Muscle layer of colon (tissue), 2 donors: ENCODE data around the gene CHDH.

ENCODE experiments used
- H3K27ac ChIP-seq: one replicate; pipeline ENCODE4 v1.7.0; 2013; ENCODE audit warnings: low read depth, mild to moderate bottlenecking, low read length, moderate library complexity
- H3K27me3 ChIP-seq, 2 donors: one replicate each; pipeline ENCODE4 v1.7.0; 2013; ENCODE audit warnings: low read length in 2 of 2, mild to moderate bottlenecking in 2 of 2; ENCODE audit not compliant: insufficient read depth in 2 of 2, control insufficient read depth in 1 of 2
- H3K36me3 ChIP-seq: one replicate; pipeline ENCODE4 v1.7.0; 2013; ENCODE audit warnings: mild to moderate bottlenecking, low read length; ENCODE audit not compliant: insufficient read depth
- H3K4me1 ChIP-seq: one replicate; pipeline ENCODE4 v1.7.0; 2013; ENCODE audit warnings: mild to moderate bottlenecking, low read length; ENCODE audit not compliant: insufficient read depth
- H3K4me3 ChIP-seq, 2 donors: one replicate each; pipeline ENCODE4 v1.7.0; 2013; ENCODE audit warnings: low read length in 2 of 2, low read depth in 1 of 2, mild to moderate bottlenecking in 1 of 2, moderate library complexity in 1 of 2
- H3K9ac ChIP-seq: one replicate; pipeline ENCODE4 v1.7.0; 2013; ENCODE audit warnings: low read length
- H3K9me3 ChIP-seq: one replicate; pipeline ENCODE4 v1.7.0; 2013; ENCODE audit warnings: mild to moderate bottlenecking, low read length
- donor health status: abdominal sarcoma.
- donor health status: Adenocarcinoma of cecum.

Gene CHDH

DNA sequence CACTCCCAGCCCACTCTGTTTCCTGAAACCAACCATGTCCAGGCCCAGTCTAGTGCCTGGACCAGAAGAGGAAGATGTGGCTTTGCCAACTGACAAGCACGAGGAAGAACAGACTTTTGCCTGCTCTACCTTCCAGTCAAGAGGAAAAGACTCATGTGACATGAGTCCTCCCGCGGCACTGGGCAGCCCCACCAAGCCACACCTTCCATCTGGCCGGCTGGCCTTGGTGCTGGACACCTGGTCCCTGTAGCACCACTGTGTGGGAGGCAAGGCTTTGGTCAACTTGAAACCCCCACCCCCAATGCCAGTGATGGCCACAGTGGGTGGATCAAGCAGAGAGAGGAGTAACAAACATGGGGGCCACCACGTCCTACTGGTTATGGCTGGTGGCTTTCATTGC, 12.5 kb downstream of the CHDH start:
- Histone ChIP-seq H3K4me1 (no peaks in the 10 kb centered on the region), H3K4me3 (no peak overlapping the region), H3K36me3 (no peaks in the 10 kb centered on the region), H3K27ac (no peak overlapping the region), H3K27me3 (no peaks in the 10 kb centered on the region), H3K9ac (no peak overlapping the region), H3K9me3 (no peaks in the 10 kb centered on the region)

DNA sequence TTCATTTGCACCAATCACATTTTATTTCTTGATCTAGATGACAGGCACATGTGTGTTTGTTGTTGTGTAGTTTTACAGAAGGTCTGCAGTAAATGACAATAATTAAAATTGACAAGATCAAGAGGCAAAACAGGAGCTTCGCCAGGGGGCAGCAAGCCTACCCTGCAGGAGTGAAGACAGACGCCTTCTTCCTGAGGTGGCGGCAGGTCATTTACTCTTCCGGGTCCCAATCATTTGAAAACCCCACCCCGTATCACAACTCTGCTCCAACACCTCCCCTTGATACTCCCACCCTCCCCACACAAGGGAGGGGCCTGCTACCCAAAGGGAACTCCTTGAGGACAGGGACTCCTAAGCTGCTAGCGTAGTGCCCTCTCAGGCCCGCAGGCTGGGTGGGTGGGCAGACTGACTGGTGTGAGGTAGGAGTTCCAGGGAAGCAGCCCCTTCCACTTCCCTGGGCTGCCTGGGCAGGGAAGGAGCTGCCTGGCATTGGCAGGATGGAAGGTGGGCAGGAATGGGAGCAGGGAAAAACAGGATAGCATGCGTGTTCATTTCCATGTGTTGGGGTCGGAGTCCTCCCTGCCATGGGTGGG, 13.1 kb downstream of the CHDH start:
- Histone ChIP-seq H3K4me1 (no peaks in the 10 kb centered on the region), H3K27ac (no peak overlapping the region), H3K36me3 (no peaks in the 10 kb centered on the region), H3K27me3 (no peaks in the 10 kb centered on the region), H3K9me3 (no peaks in the 10 kb centered on the region), H3K4me3 (no peak overlapping the region), H3K9ac (no peak overlapping the region)

DNA sequence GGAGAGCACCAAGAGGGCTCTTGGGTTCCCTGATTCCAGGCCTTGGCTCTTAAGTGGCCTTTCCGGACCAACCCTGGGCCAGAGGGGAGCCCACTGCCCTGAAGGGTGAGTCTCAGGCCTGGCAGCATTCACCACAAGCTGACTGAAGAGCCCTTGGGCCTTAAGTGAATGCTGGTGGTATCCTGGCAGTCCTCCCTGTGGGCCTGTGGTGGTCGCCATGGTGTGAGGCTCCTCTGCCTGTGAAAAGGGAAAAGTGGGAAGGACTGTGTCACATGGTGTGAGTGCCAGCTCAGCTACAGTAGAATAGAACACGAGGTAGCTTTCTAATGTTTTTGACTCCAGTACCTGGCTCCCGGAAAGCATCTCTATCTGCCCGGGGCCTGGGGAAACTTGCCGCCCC, 15.3 kb downstream of the CHDH start:
- Histone ChIP-seq H3K27me3 (no peaks in the 10 kb centered on the region), H3K9me3 (no peaks in the 10 kb centered on the region), H3K36me3 (no peaks in the 10 kb centered on the region), H3K4me1 (no peaks in the 10 kb centered on the region), H3K27ac (no peak overlapping the region), H3K9ac (no peak overlapping the region), H3K4me3 (no peak overlapping the region)

DNA sequence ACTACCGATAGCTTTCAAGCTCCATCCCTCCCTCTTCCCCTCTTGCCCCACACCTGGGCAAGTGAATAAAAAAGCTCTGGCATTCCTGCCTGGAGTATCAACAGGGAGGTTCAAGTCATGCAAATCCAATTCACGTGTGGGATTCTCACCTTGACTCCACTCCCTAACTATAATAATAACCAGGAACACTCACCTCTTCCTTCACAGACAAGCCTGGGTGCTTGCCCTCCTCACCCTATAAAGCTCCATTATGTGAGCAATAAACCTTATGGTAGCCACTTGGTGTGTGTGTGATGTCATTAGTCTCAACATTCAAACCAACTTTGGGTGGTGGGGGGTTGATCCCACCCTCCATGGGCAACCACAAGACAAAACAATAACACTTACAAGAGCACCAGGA, 16.6 kb downstream of the CHDH start:
- H3K36me3 ChIP-seq = no peaks in the 10 kb centered on the region
- no peaks in the 10 kb centered on the region for H3K27me3 ChIP-seq
- H3K9ac ChIP-seq = no peak overlapping the region
- H3K4me3 ChIP-seq = no peak overlapping the region
- no peak overlapping the region for H3K27ac ChIP-seq
- no peaks in the 10 kb centered on the region for H3K4me1 ChIP-seq
- no peaks in the 10 kb centered on the region for H3K9me3 ChIP-seq

DNA sequence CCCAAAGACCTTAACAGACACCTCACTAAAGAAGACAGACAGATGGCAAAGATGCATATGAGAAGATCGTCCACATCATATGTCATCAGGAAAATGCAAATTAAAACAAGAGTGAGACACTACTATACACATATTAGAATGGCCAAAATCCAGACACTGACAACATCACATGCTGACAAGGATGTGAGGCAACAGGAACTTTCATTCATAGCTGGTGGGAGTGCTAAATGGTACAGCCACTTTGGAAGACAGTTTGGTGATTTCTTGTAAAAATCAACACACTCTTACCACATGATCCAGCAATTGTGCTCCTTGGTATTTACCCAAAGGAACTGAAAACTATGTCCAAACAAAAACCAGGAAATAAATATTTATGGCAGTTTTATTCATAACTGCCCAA, 17.6 kb downstream of the CHDH start:
- Histone ChIP-seq H3K27ac (no peak overlapping the region), H3K27me3 (no peaks in the 10 kb centered on the region), H3K4me1 (no peaks in the 10 kb centered on the region), H3K4me3 (no peak overlapping the region), H3K9me3 (no peaks in the 10 kb centered on the region), H3K9ac (no peak overlapping the region), H3K36me3 (no peaks in the 10 kb centered on the region)

DNA sequence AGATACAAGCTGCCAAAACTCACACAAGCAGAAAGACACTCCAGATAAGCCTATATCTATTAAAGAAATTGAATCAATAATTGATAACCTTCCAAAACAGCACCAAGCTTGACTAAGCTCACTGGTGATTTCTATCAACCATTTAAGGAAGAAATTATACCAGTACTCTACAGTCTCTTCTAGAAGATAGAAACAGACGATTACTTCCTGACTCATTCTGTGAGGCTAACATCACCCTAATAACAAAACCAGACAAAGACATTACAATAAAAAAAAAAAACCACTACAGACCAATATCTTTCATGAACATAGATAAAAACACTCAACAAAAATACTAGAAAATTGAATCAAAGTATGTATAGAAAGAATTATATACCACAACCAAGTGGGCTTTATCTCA, 20.2 kb downstream of the CHDH start:
- Histone ChIP-seq H3K9ac (no peak overlapping the region), H3K9me3 (no peaks in the 10 kb centered on the region), H3K27me3 (no peaks in the 10 kb centered on the region), H3K36me3 (no peaks in the 10 kb centered on the region), H3K4me3 (no peak overlapping the region), H3K4me1 (no peaks in the 10 kb centered on the region), H3K27ac (no peak overlapping the region)

DNA sequence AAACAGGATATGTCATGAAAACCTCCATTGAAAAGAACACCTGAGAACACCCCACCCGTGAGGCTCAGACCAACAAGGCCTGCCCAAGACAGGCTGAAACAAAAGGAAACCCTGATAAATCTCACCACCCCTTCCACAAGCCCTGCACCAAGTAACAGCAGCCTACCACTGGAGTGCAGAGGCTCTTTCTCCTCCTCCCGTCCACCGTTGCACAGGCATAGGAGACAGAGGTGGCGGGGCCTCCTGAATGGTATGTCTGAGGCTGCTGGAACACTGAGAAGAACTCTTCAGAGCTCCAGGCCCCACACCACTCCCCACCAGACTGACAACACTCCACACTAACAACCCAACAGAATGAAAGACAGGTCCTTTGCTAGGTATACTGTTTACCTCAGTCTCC, 21.4 kb downstream of the CHDH start:
- Histone ChIP-seq H3K27ac (no peak overlapping the region), H3K4me1 (no peaks in the 10 kb centered on the region), H3K9me3 (no peaks in the 10 kb centered on the region), H3K27me3 (no peaks in the 10 kb centered on the region), H3K4me3 (no peak overlapping the region), H3K36me3 (no peaks in the 10 kb centered on the region), H3K9ac (no peak overlapping the region)

DNA sequence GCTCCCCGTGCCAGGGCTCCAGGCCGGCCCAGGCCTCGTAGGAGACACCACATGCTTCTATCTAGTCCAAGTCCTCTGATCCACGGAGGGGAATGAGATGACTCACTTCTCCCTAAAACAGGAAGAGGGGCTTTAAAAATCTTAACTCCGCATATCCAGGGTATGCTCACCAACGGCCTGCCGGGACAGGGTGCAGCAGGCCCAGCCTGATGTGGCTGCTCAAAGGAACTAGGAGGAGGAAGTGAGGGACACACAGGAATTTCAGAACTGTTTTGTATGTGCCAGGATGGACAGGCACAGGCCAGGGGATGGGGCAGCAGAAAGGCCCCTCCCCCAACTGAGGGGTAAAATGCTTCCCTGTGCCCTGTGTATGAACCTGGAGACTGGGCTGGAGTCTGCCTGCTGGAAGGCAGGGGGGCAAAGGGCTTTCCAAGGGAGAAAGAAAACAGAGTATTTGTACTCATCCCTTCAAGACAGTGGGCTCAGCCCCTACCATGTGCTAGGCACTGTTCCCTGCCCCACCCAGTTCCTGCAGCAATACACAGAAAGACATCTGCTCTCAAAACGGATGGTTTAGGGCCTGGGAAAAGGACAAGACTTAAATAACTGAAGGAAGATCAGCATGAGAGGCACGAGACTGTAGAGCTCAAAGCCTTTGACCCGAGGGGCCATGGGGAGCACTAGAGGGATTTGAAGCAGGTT, 22.1 kb downstream of the CHDH start:
- Histone ChIP-seq H3K27ac (no peak overlapping the region), H3K4me1 (no peaks in the 10 kb centered on the region), H3K9me3 (no peaks in the 10 kb centered on the region), H3K9ac (no peak overlapping the region), H3K27me3 (no peaks in the 10 kb centered on the region), H3K4me3 (no peak overlapping the region), H3K36me3 (no peaks in the 10 kb centered on the region)

DNA sequence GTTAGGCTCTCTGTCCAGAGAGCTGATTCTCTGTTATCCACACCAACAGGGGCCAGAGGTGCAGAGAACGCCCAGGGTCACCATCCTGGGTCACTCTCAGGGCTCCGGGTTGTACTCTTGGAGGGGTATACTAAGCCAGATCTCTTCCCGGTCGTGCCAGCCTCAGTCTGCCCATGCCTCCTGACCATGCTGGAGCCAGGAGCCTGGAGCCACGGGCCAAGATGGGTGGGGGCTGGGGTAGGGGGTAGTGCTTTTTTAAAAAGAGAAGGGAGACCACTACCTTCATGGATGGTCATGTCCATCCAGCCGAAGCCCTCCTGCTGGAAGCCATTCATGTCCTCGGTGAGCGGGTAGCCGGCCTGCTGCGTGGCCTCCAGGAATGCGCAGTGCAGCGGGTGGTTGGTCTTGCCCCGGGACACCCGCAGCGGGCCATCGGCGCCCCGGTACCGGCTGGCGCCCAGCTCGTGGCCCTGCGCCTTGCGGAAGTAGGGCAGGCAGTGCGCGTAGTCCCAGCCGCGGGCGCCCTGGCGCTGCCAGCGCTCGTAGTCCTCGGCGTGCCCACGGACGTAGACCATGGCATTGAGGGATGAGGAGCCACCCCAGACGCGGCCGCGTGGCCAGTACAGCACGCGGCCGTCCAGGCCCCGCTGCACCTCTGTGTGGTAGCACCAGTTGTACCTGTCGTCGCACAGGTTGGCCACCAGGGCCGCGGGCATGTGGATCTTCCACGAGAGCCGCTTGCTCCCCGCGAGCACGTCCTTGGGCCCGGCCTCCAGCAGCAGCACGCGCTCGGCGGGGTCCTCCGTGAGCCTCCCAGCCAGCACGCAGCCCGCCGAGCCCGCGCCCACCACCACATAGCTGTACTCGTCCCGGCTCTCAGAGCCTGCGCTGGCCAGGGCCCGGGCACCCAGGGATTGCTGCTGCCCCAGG, 22.9 kb downstream of the CHDH start:
- H3K27ac ChIP-seq = no peak overlapping the region
- no peaks in the 10 kb centered on the region for H3K27me3 ChIP-seq
- H3K9ac ChIP-seq = no peak overlapping the region
- H3K9me3 ChIP-seq = no peaks in the 10 kb centered on the region
- H3K36me3 ChIP-seq = no peaks in the 10 kb centered on the region
- no peak overlapping the region for H3K4me3 ChIP-seq
- H3K4me1 ChIP-seq = no peaks in the 10 kb centered on the region

DNA sequence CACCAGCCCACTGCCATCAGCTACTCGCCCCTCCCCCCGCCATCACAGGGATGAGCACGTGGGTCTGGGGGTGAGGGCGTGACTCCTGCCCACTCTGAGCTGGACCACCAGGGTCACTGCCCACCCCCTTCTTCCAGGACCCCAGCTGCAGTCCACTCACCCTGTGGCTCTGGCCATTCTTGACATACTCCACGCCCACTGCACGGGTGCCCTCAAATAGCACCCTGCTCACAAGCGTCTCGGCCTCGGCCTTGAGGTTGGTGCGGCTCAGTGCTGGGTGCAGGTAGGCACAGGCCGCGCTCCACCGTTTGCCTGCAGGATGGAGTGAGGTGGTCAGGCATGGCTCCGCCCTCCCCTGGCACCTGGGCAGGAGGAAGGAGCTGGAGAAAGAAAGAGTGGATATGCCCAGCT, 23.9 kb downstream of the CHDH start:
- no peaks in the 10 kb centered on the region for H3K27me3 ChIP-seq
- no peaks in the 10 kb centered on the region for H3K36me3 ChIP-seq
- H3K27ac ChIP-seq = no peak overlapping the region
- no peak overlapping the region for H3K4me3 ChIP-seq
- no peaks in the 10 kb centered on the region for H3K4me1 ChIP-seq
- H3K9ac ChIP-seq = no peak overlapping the region
- H3K9me3 ChIP-seq = no peaks in the 10 kb centered on the region

DNA sequence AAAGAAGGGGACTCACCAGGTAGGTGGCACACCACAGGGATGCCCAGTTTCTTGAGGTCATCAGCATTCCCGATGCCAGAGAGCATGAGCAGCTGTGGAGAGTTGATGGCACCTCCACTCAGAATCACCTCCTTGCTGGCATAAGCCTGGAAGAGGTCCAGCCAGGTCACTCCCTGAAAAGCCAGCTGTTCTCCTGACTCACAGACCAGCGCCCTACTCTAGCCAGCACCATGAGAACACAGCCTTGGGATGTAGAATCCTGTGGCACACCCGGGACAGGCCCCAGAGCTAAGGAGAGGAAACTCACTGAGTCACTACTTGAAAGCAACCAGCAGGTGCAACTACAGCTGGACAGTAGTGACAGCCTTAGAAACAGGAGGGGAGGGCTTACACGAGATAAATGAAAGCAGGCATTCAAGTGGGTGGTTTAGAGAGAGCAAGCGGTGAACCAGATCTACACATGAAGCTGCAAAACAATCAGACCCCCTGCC, 24.5 kb downstream of the CHDH start:
- H3K4me1 ChIP-seq = no peaks in the 10 kb centered on the region
- H3K27me3 ChIP-seq = no peaks in the 10 kb centered on the region
- H3K27ac ChIP-seq = no peak overlapping the region
- no peaks in the 10 kb centered on the region for H3K36me3 ChIP-seq
- H3K9ac ChIP-seq = no peak overlapping the region
- H3K4me3 ChIP-seq = no peak overlapping the region
- no peaks in the 10 kb centered on the region for H3K9me3 ChIP-seq
